Peyer's patch (tissue), 4 donors: ENCODE data around the gene C1orf35. TPM values are rescaled to one million over a fixed set of nuclear protein-coding genes. Genes with fewer than 3 reads are reported as not detected.

Source experiments
- DNase-seq, 3 donors: peaks; one replicate each; pipeline ENCODE4 v3.0.0-alpha.2; 2017 to 2019
- H3K27ac ChIP-seq, 4 donors: fragments of 200-600 bp; sonication (generic); one replicate each; pipeline ENCODE4 v1.5.1; 2016 to 2019
- H3K27me3 ChIP-seq, 2 donors: fragments of 200-600 bp; sonication (generic); one replicate each; pipeline ENCODE4 v1.5.1; 2019
- H3K36me3 ChIP-seq, 3 donors: fragments of 200-600 bp; sonication (generic); one replicate each; pipeline ENCODE4 v1.5.1; 2016 to 2019
- H3K4me1 ChIP-seq, 4 donors: fragments of 200-600 bp; sonication (generic); one replicate each; pipeline ENCODE4 v1.5.1; 2016 to 2019
- H3K4me3 ChIP-seq, 4 donors: fragments of 200-600 bp; sonication (generic); 1 replicate in 3 of 4; 2 replicates in 1 of 4; pipeline ENCODE4 v1.5.1; 2016 to 2019; ENCODE audit warnings: mild to moderate bottlenecking in 1 of 4
- H3K9me3 ChIP-seq, 4 donors: fragments of 200-600 bp; sonication (generic); one replicate each; pipeline ENCODE4 v1.5.1; 2016 to 2019; ENCODE audit warnings: mild to moderate bottlenecking in 1 of 4
- POLR2A ChIP-seq, 2 donors: fragments of 450-650 bp; IDR thresholded peaks; one replicate each; pipeline ENCODE4 v1.5.1; 2017; ENCODE audit warnings: antibody characterized with exemption in 2 of 2, mild to moderate bottlenecking in 2 of 2, moderate library complexity in 2 of 2
- total RNA-seq, 4 donors: library from RNA; depleted of rRNA; stranded (reverse); fragments of >200 nt; gene quantifications; one replicate each; pipeline ENCODE4 v1.1.0, GENCODE V29; 2016
- TF ChIP-seq, protein P1 (sequence below), 6 experiments: fragments of 450-650 bp in 4 of 6; fragments of 200-600 bp in 2 of 6; sonication (generic) in 1 of 6; IDR thresholded peaks; one replicate each; pipeline ENCODE4 v1.5.1; 2017 to 2019; ENCODE audit warnings: antibody characterized with exemption in 6 of 6, mild to moderate bottlenecking in 3 of 6, moderate library complexity in 1 of 6

The C1orf35 gene
- total RNA-seq, 4 donors from 2014 or later: 6.0 to 19.8 (median 16.2) TPM

GRCh38 chr1:228083871-228084278 lies 19.2 kb downstream of the C1orf35 start:
- peak overlapping the region; percentile 73 to 99 (median 89) for H3K4me3 ChIP-seq
- TF ChIP-seq POLR2A (IDR thresholded peaks at IDR 0.05): no peak
- H3K4me1 ChIP-seq: peaks cover 11 to 68% (median 49%) of the 10 kb centered on the region in 4 donors

GRCh38 chr1:228082918-228083870 lies 19.9 kb downstream of the C1orf35 start:
- peak overlapping the region; percentile 73 to 99 (median 89) for H3K4me3 ChIP-seq
- H3K27me3 ChIP-seq: no peaks in the 10 kb centered on the region
- peak; percentile 70 to 71 for TF ChIP-seq POLR2A (IDR thresholded peaks at IDR 0.05)
- TF ChIP-seq, protein P1, sequence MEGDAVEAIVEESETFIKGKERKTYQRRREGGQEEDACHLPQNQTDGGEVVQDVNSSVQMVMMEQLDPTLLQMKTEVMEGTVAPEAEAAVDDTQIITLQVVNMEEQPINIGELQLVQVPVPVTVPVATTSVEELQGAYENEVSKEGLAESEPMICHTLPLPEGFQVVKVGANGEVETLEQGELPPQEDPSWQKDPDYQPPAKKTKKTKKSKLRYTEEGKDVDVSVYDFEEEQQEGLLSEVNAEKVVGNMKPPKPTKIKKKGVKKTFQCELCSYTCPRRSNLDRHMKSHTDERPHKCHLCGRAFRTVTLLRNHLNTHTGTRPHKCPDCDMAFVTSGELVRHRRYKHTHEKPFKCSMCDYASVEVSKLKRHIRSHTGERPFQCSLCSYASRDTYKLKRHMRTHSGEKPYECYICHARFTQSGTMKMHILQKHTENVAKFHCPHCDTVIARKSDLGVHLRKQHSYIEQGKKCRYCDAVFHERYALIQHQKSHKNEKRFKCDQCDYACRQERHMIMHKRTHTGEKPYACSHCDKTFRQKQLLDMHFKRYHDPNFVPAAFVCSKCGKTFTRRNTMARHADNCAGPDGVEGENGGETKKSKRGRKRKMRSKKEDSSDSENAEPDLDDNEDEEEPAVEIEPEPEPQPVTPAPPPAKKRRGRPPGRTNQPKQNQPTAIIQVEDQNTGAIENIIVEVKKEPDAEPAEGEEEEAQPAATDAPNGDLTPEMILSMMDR (IDR thresholded peaks at IDR 0.05): no peak
- H3K36me3 ChIP-seq: no peaks in the 10 kb centered on the region
- H3K27ac ChIP-seq: peak overlapping the region; percentile 98 to 100 (median 98)
- H3K4me1 ChIP-seq: peaks cover 11 to 61% (median 43%) of the 10 kb centered on the region in 4 donors
- no peaks in the 10 kb centered on the region for H3K9me3 ChIP-seq
- DNase-seq: peak; percentile 56 to 78 (median 76)

More at GRCh38 chr1:228083871-228084278, 19.2 kb downstream of the C1orf35 start:
- H3K27ac ChIP-seq: peak overlapping the region; percentile 98 to 100 (median 98)
- no peaks in the 10 kb centered on the region for H3K27me3 ChIP-seq
- DNase-seq: no peak
- no peaks in the 10 kb centered on the region for H3K9me3 ChIP-seq
- no peaks in the 10 kb centered on the region for H3K36me3 ChIP-seq

DNA sequence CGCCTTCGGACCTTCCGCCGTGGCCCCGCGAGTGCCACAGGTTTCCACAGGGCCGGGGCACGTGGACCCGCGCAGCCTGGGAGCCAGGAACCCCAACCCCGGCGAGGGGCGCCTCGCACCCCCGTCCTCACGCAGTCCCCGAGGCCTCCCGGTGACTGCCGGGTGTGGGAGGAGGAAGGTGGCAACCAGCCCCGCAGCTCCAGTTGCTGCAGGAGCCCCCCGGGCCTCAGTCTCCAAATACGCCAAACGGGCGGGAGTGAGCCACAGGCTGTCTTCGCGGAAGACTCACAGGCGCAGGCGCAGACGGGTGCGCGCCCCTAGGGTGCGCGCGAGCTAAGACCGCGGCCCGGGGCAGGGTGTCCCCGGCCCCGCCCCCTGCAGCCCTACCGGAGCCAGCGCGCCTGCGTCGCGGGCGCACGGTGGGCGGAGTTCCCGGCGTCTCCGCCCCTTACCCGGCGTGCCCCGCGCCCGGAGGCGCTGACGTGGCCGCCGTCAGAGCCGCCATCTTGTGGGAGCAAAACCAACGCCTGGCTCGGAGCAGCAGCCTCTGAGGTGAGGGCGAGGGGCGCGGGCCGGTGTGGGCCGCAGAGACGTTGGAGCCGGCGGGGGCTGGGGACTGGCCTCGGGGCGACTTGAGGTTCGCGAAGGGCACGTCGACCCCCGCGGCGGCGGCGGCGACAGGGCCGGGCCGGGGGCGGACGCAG lies 20.8 kb downstream of the C1orf35 start, which contains the start of gene ARF1:
Gene ARF1 (plus strand): TSS at position 495 of the 704 bp plus-strand sequence. CDS start 14,407 bp downstream, outside the sequence.
- TF ChIP-seq POLR2A (IDR thresholded peaks at IDR 0.05): peak; percentile 52 to 85
- TF ChIP-seq, protein P1 (IDR thresholded peaks at IDR 0.05): peak in 2 of 6 experiments; percentile 28 to 34
- H3K36me3 ChIP-seq: no peaks in the 10 kb centered on the region
- peaks cover 11 to 52% (median 36%) of the 10 kb centered on the region in 4 donors for H3K4me1 ChIP-seq
- no peaks in the 10 kb centered on the region for H3K27me3 ChIP-seq
- H3K9me3 ChIP-seq: no peaks in the 10 kb centered on the region
- H3K4me3 ChIP-seq: peak within 1 kb of the TSS; percentile 73 to 99 (median 89)
- peak within 1 kb of the TSS; percentile 98 to 100 (median 98) for H3K27ac ChIP-seq
- DNase-seq: peak; percentile 89 to 96 (median 95)

DNA sequence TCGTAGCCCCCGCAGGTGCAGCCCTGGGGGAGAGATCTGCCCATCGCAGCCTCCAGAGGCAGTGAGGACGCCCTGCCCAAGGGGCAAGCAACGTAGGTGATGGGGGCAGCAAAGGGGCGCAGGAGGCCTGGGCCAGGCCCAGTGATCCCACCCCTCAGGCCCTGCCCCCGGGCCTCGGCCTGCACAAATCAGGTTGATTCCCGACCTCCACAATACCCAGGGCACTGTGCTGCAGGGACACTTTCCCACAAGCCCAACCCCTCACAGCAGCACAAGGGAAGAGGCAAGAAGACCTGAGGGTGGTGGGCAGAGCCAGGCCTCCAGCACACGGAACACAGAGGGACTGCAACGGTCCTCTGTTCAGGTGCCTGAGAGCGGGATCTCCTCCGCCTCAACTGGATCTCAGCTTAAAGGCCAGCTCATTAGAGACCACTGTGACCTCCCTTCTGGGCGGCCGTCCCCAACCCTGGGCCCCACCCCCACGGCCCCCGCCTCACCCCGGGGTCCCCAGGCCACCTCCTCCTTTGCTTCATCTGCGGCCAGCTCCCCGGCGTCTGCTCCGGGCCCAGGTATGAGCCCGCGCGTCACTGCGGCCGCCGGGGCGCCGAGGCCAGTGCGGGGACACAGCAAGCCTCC lies 21.4 kb downstream of the C1orf35 start:
- Histone ChIP-seq H3K9me3 (no peaks in the 10 kb centered on the region), H3K27me3 (no peaks in the 10 kb centered on the region), H3K4me1 (peaks cover 11 to 46% (median 30%) of the 10 kb centered on the region in 4 donors), H3K4me3 (peak overlapping the region; percentile 73 to 99 (median 89)), H3K27ac (peak overlapping the region; percentile 98 to 100 (median 98)), H3K36me3 (no peaks in the 10 kb centered on the region)
- no peak for DNase-seq
- TF ChIP-seq POLR2A (IDR thresholded peaks at IDR 0.05): no peak
- TF ChIP-seq, protein P1 (IDR thresholded peaks at IDR 0.05): no peak

DNA sequence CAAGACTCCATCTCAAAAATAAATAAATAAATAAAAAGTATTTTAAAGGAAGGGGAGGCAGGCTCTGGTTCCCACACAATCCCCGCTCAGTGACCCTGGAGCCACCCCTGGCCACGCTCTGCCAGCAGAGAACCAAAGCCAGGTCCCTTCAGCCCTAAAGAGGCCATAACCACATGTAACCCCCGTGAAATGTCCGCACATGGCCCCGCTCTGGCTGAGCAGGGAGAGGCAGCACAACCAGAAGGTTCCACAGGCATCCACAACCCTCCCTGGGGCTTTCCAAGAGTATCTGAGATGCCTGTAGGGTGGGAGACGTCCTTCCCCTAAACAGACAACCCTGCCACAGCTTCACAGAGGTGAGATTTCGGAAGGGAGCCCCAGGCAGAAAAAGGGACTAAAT lies 22.0 kb downstream of the C1orf35 start:
- H3K9me3 ChIP-seq: no peaks in the 10 kb centered on the region
- peak overlapping the region in 1 of 4 donors; percentile 98 for H3K27ac ChIP-seq
- TF ChIP-seq POLR2A (IDR thresholded peaks at IDR 0.05): no peak
- TF ChIP-seq, protein P1 (IDR thresholded peaks at IDR 0.05): no peak
- H3K27me3 ChIP-seq: no peaks in the 10 kb centered on the region
- no peaks in the 10 kb centered on the region for H3K36me3 ChIP-seq
- DNase-seq: peak in 1 of 3 donors; percentile 37
- H3K4me1 ChIP-seq: peaks cover 11 to 40% (median 27%) of the 10 kb centered on the region in 4 donors
- peak overlapping the region in 3 of 4 donors; percentile 73 to 92 (median 86) for H3K4me3 ChIP-seq
